Measurements from ENCODE around the gene SLC30A2. TPM values are rescaled to one million over a fixed set of nuclear protein-coding genes. Genes with fewer than 3 reads are reported as not detected.

Gene SLC30A2
- polyA plus RNA-seq, 3 donors: not detected

DNA sequence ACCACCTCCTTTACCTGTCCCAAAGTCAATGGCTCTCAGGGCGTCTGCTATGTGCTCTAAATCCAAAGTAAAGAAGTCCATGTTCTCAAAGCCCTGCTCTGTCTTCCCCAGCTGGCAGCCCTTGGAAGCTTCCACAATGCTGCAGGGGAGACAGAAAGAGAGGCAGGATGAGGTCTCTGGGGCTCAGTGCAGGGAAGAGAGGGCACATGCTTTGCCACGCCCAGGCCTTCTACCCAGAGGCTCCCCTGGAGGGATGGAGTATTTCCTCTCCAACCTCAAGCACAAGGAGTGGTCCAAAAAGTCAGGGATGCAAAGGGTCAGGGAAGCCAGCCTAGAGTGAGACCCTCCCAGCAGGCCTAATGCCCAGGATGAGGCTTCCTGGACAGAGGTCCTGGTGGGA is 11.3 kb upstream of the SLC30A2 start:
- Histone ChIP-seq H3K79me2 (ENCODE audit: insufficient read depth, low read length) (no peaks in the 10 kb centered on the region), H3K27me3 (ENCODE audit: control insufficient read depth in 2 of 2, insufficient read depth in 2 of 2, low read length in 2 of 2) (peaks cover 0 to 3% of the 10 kb centered on the region in 2 donors), H3K9me3 (replicated peaks in 1 of 2; ENCODE audit: control insufficient read depth in 1 of 2, insufficient read depth in 1 of 2, low read length in 2 of 2) (no peaks in the 10 kb centered on the region), H3K4me2 (replicated peaks; ENCODE audit: extremely low read depth, low read length, poor library complexity, severe bottlenecking) (no peak overlapping the region), H3K9ac (ENCODE audit: insufficient read depth, low read length, poor library complexity, severe bottlenecking) (no peak overlapping the region), H3K4me1 (ENCODE audit: control insufficient read depth in 1 of 2, insufficient read depth in 2 of 2, low read length in 2 of 2) (peaks cover 7 to 8% of the 10 kb centered on the region in 2 donors), H3K27ac (ENCODE audit: low read depth in 1 of 2, low read length in 2 of 2) (no peak overlapping the region), H3K4me3 (replicated peaks in 1 of 3; ENCODE audit: low read depth in 2 of 3, low read length in 3 of 3) (no peak overlapping the region), H2AFZ (ENCODE audit: insufficient read depth, low read depth, low read length, poor library complexity, severe bottlenecking) (no peak overlapping the region), H3K36me3 (replicated peaks in 1 of 2; ENCODE audit: control insufficient read depth in 1 of 2, insufficient read depth in 2 of 2, low read length in 2 of 2) (no peaks in the 10 kb centered on the region), H4K20me1 (ENCODE audit: insufficient read depth, low read length) (no peaks in the 10 kb centered on the region)
- Mint-ChIP-seq H3K36me3 (no peaks in the 10 kb centered on the region), H3K27ac (no peak overlapping the region), H3K4me3 (no peak overlapping the region), H3K27me3 (ENCODE audit: low read depth in 3 of 3) (peaks cover 18 to 36% (median 19%) of the 10 kb centered on the region in 3 donors), H3K9me3 (no peaks in the 10 kb centered on the region), H3K4me1 (peaks cover 9% of the 10 kb centered on the region)
- intact Hi-C loops (cut with micrococcal nuclease): no loop called here
- DNase-seq: no peak
- 80% methylated on average over 1 of the region's 2 CpGs for WGBS (ENCODE audit: insufficient coverage)
- TF ChIP-seq, protein P1, sequence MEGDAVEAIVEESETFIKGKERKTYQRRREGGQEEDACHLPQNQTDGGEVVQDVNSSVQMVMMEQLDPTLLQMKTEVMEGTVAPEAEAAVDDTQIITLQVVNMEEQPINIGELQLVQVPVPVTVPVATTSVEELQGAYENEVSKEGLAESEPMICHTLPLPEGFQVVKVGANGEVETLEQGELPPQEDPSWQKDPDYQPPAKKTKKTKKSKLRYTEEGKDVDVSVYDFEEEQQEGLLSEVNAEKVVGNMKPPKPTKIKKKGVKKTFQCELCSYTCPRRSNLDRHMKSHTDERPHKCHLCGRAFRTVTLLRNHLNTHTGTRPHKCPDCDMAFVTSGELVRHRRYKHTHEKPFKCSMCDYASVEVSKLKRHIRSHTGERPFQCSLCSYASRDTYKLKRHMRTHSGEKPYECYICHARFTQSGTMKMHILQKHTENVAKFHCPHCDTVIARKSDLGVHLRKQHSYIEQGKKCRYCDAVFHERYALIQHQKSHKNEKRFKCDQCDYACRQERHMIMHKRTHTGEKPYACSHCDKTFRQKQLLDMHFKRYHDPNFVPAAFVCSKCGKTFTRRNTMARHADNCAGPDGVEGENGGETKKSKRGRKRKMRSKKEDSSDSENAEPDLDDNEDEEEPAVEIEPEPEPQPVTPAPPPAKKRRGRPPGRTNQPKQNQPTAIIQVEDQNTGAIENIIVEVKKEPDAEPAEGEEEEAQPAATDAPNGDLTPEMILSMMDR (IDR thresholded peaks at IDR 0.05): no peak

GRCh38 chr1:26055041-26055440 is 9.1 kb upstream of the SLC30A2 start:
- H3K4me1 ChIP-seq (ENCODE audit: control insufficient read depth in 1 of 2, insufficient read depth in 2 of 2, low read length in 2 of 2): peaks cover 7 to 8% of the 10 kb centered on the region in 2 donors
- TF ChIP-seq, protein P1 (IDR thresholded peaks at IDR 0.05): no peak
- peaks cover 22 to 46% (median 24%) of the 10 kb centered on the region in 3 donors for H3K27me3 Mint-ChIP-seq (ENCODE audit: low read depth in 3 of 3)
- no peaks in the 10 kb centered on the region for H4K20me1 ChIP-seq (ENCODE audit: insufficient read depth, low read length)
- H3K4me3 Mint-ChIP-seq: no peak overlapping the region
- H3K9me3 ChIP-seq (replicated peaks in 1 of 2; ENCODE audit: control insufficient read depth in 1 of 2, insufficient read depth in 1 of 2, low read length in 2 of 2): no peaks in the 10 kb centered on the region
- H3K4me3 ChIP-seq (replicated peaks in 1 of 3; ENCODE audit: low read depth in 2 of 3, low read length in 3 of 3): no peak overlapping the region
- intact Hi-C loops (cut with micrococcal nuclease): loop anchor here in 1 of 2 donors (1.0 kb wide), 1 partner anchor 23 kb away; no protein-coding TSS in a partner anchor
- H3K27ac Mint-ChIP-seq: no peak overlapping the region
- H3K4me2 ChIP-seq (replicated peaks; ENCODE audit: extremely low read depth, low read length, poor library complexity, severe bottlenecking): no peak overlapping the region
- no peak overlapping the region for H3K9ac ChIP-seq (ENCODE audit: insufficient read depth, low read length, poor library complexity, severe bottlenecking)
- no peaks in the 10 kb centered on the region for H3K36me3 Mint-ChIP-seq
- H2AFZ ChIP-seq (ENCODE audit: insufficient read depth, low read depth, low read length, poor library complexity, severe bottlenecking): no peak overlapping the region
- no peaks in the 10 kb centered on the region for H3K79me2 ChIP-seq (ENCODE audit: insufficient read depth, low read length)
- DNase-seq: no peak
- no peak overlapping the region for H3K27ac ChIP-seq (ENCODE audit: low read depth in 1 of 2, low read length in 2 of 2)
- peaks cover 0 to 2% (median 0%) of the 10 kb centered on the region in 7 donors for H3K9me3 Mint-ChIP-seq
- peaks cover 0 to 5% of the 10 kb centered on the region in 2 donors for H3K27me3 ChIP-seq (ENCODE audit: control insufficient read depth in 2 of 2, insufficient read depth in 2 of 2, low read length in 2 of 2)
- no peaks in the 10 kb centered on the region for H3K36me3 ChIP-seq (replicated peaks in 1 of 2; ENCODE audit: control insufficient read depth in 1 of 2, insufficient read depth in 2 of 2, low read length in 2 of 2)
- 80% methylated on average over 1 of the region's 2 CpGs for WGBS (ENCODE audit: insufficient coverage)
- H3K4me1 Mint-ChIP-seq: peaks cover 9% of the 10 kb centered on the region

Data from CD14-positive monocyte (primary cell).